HG03139 (cell line): ENCODE measurements around the gene PDE8B.
"Not testable (repeated sequence)": the region's sequence is repeated elsewhere in the genome, so short reads cannot be mapped to it uniquely, and the experiment has no call there.

Experiments used
- ATAC-seq: cut with Tn5 transposase; IDR thresholded peaks from one replicate; pipeline ENCODE4 v1.9.1; 2021; ENCODE audit not compliant: unreplicated experiment

The PDE8B gene

GRCh38 chr5:77356740-77357139, 146.3 kb downstream of the PDE8B start:
- peak; percentile 83 for ATAC-seq

- ATAC-seq: no peak
Observed at GRCh38 chr5:77358255-77359205, 148.1 kb downstream of the PDE8B start.

GRCh38 chr5:77359231-77359630, 148.8 kb downstream of the PDE8B start:
- ATAC-seq: no peak

- no peak for ATAC-seq
Observed at GRCh38 chr5:77360381-77360780, 149.9 kb downstream of the PDE8B start.

GRCh38 chr5:77360973-77361372, 150.5 kb downstream of the PDE8B start:
- no peak for ATAC-seq

DNA sequence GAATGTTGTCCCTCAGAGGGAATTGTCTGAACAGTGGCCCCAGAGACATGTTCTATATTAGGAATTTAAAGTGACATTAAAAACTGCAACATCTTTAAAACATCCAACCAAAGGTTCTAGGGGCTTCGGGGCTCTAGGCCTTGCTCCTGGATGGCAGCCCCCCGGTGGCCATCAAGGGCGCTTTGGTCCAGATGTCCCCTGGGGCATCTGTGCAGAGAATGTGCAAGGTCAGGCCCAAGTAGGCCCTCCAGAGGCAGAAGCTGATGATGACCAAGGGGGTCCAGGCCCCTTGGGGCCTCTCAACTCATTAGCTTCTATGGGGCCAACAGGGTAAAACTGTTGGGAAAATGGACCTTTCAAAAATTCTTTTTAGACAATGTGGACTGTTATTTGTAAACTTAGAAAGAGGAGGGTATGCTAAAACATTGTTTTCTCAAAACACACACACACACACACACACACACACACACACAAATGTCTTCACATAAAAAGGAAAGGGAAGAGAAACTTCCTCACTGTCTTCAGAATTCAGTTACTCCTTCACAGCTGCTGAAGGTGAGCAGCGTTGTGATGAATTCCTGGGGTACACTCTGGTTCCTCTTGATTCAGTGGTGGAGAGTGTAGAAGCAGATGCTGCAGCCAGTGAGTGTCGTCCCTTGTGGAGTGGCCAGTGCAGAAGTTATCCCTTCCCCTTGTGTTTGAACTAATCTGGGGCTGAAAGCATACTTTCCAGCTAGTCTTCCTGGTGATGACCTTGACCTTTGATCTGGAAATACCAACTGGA, 156.4 kb downstream of the PDE8B start:
- ATAC-seq: no peak

DNA sequence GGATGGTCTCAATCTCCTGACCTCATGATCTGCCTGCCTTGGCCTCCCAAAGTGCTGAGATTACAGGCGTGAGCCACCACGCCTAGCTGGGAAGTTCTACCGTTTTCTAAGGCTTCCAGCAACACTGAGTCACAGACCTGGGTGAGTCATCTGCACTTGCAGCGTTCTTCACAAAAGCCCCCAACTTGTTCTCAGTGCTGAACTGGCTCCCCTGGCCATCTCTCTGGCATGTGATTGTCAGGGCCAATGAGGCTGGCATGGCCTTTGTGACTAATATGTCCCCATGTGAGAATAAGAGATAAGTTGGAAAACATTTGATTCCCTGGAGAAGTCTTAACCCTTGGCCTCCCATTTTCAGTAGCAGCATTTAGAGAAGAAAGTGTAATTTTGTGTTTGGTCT, 157.3 kb downstream of the PDE8B start:
- ATAC-seq: no peak

GRCh38 chr5:77368367-77368766, 157.9 kb downstream of the PDE8B start:
- ATAC-seq: no peak

DNA sequence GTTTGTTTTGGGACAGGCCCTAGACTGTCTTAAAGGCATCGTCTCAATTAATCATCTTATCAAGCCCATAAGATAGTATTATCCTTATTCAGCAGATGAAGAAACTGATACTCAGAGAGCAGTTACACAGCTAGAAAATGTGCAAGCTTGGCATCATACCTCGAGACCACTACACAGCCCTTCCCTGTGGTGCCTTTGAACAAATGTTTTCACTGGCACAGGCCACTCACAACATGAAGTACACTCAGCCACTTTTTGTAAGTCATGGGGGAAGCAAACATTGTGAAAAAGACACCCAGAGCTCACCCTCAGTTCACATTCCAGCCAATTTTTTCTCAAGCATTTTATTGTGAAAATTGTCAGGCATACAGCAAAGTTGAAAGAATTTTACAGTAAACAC, 159.1 kb downstream of the PDE8B start:
- no peak for ATAC-seq

GRCh38 chr5:77374686-77375085, 164.2 kb downstream of the PDE8B start:
- ATAC-seq: no peak

DNA sequence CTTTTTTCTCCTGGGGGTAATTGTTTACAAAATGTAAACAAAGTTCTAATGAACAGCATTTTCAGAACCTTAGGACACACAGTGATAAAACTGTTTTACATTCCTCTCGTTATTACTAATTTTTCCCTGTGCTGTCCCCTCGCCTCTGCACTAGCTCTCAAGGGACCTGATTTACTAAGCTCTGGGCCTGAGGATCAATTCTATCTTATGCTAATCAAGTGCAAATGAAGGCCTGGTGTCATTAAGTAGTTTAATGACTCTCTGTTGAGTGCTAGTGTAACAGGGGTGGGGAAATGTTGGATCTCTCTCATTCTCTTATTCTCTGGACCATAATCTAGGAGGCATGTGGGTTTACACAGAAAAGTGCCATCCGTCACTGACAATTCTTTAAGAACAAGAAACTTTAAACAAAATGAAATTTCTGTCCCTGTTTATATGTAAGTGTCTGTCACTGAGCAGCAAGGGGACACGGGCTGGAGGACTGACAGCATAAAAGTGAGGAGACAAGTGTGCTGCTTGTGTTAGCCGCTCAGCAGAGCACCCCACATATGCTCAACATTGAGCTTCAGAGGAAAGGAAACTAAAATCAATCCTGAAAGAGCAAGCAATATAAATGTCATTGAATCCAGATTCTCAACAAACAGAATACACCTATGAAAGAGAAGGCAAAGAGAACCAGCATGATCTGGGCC, 166.3 kb downstream of the PDE8B start:
- no peak for ATAC-seq

GRCh38 chr5:77379558-77380061, 169.1 kb downstream of the PDE8B start:
- ATAC-seq: no peak

DNA sequence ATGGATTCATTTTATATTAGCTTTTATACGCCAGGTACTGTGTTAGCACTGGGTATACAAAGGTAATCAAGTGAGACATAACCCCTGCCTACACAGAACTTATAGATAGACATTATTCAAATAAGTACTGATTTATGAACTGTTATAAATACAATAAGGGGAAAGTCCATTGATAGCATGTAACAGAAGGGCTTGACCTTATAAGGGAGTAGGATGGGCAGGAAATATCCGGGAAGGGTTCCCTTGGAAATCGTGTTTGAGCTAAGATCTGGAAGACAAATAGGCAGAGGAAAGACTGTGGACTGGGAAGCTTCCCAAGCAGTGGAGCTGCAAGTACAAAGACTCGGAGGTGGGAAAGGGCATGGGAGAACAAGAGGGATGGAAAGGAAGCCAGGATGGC, 170.2 kb downstream of the PDE8B start:
- no peak for ATAC-seq

DNA sequence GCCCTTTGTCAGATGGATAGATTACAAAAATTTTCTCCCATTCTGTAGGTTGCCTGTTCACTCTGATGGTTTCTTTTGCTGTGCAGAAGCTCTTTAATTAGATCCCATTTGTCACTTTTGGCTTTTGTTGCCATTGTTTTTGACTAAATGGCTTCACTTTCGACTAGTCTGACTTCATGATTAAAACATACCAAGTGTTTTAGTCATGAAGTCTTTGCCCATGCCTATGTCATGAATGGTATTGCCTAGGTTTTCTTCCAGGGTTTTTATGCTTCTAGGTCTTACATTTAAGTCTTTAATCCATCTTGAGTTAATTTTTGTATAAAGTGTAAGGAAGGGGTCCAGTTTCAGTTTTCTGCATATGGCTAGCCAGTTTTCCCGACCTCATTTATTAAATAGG, 172.9 kb downstream of the PDE8B start:
- not testable (repeated sequence) for ATAC-seq

DNA sequence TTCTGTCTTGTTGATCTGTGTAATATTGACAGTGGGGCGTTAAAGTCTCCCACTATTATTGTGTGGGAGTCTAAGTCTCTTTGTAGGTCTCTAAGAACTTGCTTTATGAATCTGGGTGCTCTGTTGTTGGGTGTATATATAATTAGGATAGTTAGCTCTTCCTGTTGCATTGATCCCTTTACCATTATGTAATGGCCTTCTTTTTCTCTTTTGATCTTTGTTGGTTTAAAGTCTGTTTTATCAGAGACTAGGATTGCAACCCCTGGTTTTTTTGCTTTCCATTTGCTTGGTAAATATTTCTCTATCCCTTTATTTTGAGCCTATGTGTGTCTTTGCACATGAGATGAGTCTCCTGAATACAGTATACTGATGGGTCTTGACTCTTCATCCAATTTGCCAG, 175.9 kb downstream of the PDE8B start:
- not testable (repeated sequence) for ATAC-seq

DNA sequence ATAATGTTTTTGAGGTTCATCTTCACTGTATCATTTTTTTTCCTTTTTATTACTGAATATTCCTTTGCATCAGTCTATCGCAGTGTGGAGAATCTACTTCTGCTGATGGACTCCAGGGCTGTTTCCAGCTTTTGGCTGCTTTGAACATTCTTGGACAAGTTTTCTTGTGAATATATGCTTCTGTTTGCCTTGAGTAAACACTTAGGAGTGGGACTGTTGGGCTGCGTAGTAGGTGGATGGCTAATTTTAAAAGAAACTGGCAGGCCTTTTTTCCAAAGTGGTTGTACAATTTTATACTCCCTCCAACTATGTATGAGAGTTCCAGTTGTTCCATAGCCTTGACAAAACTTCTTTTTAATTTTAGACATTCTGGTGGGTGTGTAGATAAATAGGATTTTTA, 179.3 kb downstream of the PDE8B start:
- ATAC-seq: no peak

DNA sequence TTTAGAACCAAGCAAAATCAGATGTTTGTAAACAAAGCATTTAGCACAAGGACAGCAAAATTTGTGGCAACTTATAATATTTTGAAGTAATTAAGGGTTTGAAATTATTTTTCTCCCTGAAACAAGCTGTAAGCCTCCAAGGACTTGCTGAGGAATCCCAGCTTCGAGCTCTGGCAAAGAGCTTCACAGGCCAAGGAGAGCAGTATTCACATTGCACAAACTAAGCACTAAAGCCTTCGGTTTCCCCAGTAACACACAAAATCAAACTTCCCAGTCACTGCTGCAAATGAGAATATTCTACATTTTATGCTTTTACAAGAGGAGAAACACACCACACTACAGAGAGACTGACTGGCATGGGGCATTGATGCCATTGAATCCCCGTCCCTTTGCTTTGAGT, 179.7 kb downstream of the PDE8B start:
- ATAC-seq: no peak

GRCh38 chr5:77390795-77391194, 180.3 kb downstream of the PDE8B start:
- ATAC-seq: no peak

DNA sequence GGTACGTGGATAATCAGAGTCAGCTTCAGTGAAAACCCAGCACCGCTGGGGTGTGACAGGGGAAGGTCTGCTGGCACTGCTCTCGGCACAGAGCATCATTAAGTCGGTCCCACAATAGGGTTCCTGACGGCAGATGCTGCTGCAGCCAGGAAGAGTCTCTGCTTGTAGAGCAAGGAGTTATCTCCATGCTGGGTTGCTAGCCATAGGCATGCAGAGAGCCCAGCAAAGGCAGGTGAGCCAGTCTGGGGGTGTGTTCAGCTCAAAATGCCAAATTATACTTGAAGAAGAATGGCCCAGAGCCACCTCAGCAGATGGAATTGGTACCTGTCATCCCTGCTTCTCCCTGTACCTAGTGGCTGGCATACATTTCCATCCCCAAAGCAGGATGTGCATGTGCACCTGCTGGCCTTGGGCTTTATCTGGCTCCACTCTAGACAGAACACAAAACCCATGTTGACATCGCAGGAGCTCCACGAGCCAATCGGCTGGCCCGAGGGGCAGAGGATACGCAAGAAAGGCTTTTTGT, 180.8 kb downstream of the PDE8B start:
- no peak for ATAC-seq

DNA sequence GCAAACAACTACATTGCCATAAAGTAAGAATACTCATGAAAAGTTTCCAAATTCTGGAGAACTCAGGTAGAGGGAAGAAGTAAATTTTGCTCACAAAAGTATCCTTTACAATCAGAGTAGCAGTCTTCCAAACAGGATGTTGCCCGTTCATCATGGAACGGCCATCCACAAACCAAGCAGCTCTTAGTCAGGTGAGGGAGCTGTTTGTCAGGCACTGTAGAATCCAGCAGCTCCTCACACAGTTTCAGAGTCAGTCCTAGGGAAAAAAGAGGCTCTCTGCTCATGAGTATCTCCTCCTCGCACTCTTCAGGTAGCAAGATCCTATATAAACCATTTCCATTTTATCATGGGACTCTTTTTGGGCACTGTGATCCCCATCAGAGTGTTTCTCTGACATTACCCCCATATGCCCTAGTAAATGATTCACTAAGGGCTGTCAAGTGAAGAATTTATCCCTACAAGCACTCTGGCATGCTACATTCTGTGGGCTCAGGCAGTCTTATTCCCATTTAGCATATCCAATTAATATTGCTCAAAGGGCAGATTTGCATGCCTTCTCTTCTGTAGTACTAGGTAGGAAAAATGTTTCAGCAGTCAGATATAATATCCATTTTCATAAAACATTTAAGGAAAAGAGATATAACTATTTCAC, 183.7 kb downstream of the PDE8B start:
- ATAC-seq: no peak

DNA sequence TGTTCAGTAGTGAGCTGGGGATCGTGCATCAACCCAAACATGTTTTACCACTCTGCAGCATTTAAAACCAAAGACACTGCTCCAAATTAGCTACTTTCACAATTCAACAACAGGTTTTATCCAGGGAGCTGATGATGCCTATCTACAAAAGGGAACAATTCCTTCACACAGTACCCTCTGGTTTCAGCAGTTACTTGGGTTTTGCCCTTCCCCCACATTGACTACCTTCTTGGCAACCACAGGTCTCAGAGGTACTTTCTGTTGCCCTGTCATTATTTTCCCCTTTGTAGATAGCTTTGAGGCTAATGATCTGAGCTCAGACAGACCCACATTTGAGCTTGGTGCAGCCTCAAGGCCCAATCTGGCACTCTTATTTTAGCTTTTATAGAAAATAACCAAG, 185.5 kb downstream of the PDE8B start:
- ATAC-seq: no peak
